Measurements from ENCODE around the gene NIM1K.

Gene NIM1K

GRCh38 chr5:43273552-43273951 is 81.5 kb downstream of the NIM1K start (continued):
- TF ChIP-seq ZNF449 (tag by site-specific recombination; IDR thresholded peaks at IDR 0.05) (no peak), ZNF600 (tag by site-specific recombination; IDR thresholded peaks at IDR 0.05) (no peak), MYNN (tag by site-specific recombination; IDR thresholded peaks at IDR 0.05; ENCODE audit: borderline replicate concordance) (no peak)

- Histone ChIP-seq H3K4me1 (ENCODE audit: control insufficient read depth, insufficient read depth, low read length) (no peaks in the 10 kb centered on the region), H3K36me3 (ENCODE audit: control insufficient read depth in 2 of 2, insufficient read depth in 1 of 2, low read length in 2 of 2) (no peaks in the 10 kb centered on the region), H3K4me3 (ENCODE audit: low read depth, low read length) (no peak overlapping the region), H3K9me3 (ENCODE audit: control insufficient read depth, insufficient read depth, low read depth, low read length) (no peaks in the 10 kb centered on the region), H3K27ac (ENCODE audit: extremely low read depth, low read depth, low read length) (no peak overlapping the region)
- TF ChIP-seq GLIS1 (tag by site-specific recombination; IDR thresholded peaks at IDR 0.05) (0 out of 2 replicates have a peak, but pooled peaks have one; percentile 23), ZNF596 (tag by site-specific recombination; IDR thresholded peaks at IDR 0.05) (no peak), ZNF830 (tag by site-specific recombination; IDR thresholded peaks at IDR 0.05; ENCODE audit: low read depth) (no peak), ZNF473 (tag by site-specific recombination; IDR thresholded peaks at IDR 0.05) (no peak), ZBTB49 (tag by site-specific recombination; IDR thresholded peaks at IDR 0.05; ENCODE audit: low read depth) (no peak), ZNF785 (tag by site-specific recombination; IDR thresholded peaks at IDR 0.05) (no peak)
- ChIA-PET POLR2A (no interaction called here), CTCF (interaction anchor here (0.9 kb wide), 1 partner anchor 116 kb away, joined by 3 read pairs; no protein-coding TSS in a partner anchor)
Measured at GRCh38 chr5:43274435-43275114, 82.5 kb downstream of the NIM1K start.

- H3K9me3 ChIP-seq (ENCODE audit: control insufficient read depth, insufficient read depth, low read depth, low read length), result no peaks in the 10 kb centered on the region
- no peaks in the 10 kb centered on the region for H3K36me3 ChIP-seq (ENCODE audit: control insufficient read depth in 2 of 2, insufficient read depth in 1 of 2, low read length in 2 of 2)
- CTCF ChIA-PET, result interaction anchor here (0.9 kb wide), 1 partner anchor 115 kb away, joined by 3 read pairs; no protein-coding TSS in a partner anchor
- H3K27ac ChIP-seq (ENCODE audit: extremely low read depth, low read depth, low read length), result no peak overlapping the region
- H3K4me3 ChIP-seq (ENCODE audit: low read depth, low read length), result no peak overlapping the region
- no peaks in the 10 kb centered on the region for H3K4me1 ChIP-seq (ENCODE audit: control insufficient read depth, insufficient read depth, low read length)
- POLR2A ChIA-PET, result no interaction called here
- TF ChIP-seq ZNF571 (tag by site-specific recombination; IDR thresholded peaks at IDR 0.05) (no peak), MEIS1 (CRISPR knock-in tag; IDR thresholded peaks at IDR 0.05; ENCODE audit: borderline replicate concordance) (no peak), ZNF280C (tag by site-specific recombination; IDR thresholded peaks at IDR 0.05) (no peak), MYNN (tag by site-specific recombination; IDR thresholded peaks at IDR 0.05; ENCODE audit: borderline replicate concordance) (no peak), ZNF776 (tag by site-specific recombination; IDR thresholded peaks at IDR 0.05; ENCODE audit: borderline replicate concordance) (no peak), ZNF830 (tag by site-specific recombination; IDR thresholded peaks at IDR 0.05; ENCODE audit: low read depth) (no peak), KLF17 (tag by site-specific recombination; IDR thresholded peaks at IDR 0.05) (no peak), ZNF175 (tag by site-specific recombination; IDR thresholded peaks at IDR 0.05) (no peak), FEZF1 (tag by site-specific recombination; IDR thresholded peaks at IDR 0.05) (no peak), ZNF302 (tag by site-specific recombination; IDR thresholded peaks at IDR 0.05; ENCODE audit: low read depth) (no peak), ZNF19 (tag by site-specific recombination; IDR thresholded peaks at IDR 0.05; ENCODE audit: low read depth) (no peak), ZBTB49 (tag by site-specific recombination; IDR thresholded peaks at IDR 0.05; ENCODE audit: low read depth) (no peak), ZSCAN5A (tag by site-specific recombination; IDR thresholded peaks at IDR 0.05) (no peak), ZNF239 (tag by site-specific recombination; IDR thresholded peaks at IDR 0.05) (no peak)
Measured at GRCh38 chr5:43275391-43275790, 83.4 kb downstream of the NIM1K start.
